NCI-H526 treated with DMSO at 0.1 percent for 48 hours (cell line): ENCODE results near the gene FTO.

ENCODE experiments used
- DNase-seq: peaks from one replicate; lab custom pipeline; 2025; lab: John Stamatoyannopoulos, UW

Gene FTO

GRCh38 chr16:54009464-54010176, 305.7 kb downstream of the FTO start:
- DNase-seq, result no peak

- no peak for DNase-seq
Measured at GRCh38 chr16:54015147-54015546, 311.2 kb downstream of the FTO start.

- no peak for DNase-seq
Measured at GRCh38 chr16:54022362-54022761, 318.4 kb downstream of the FTO start.

- no peak for DNase-seq
Measured at GRCh38 chr16:54026456-54026855, 322.5 kb downstream of the FTO start.

GRCh38 chr16:54027062-54027461, 323.1 kb downstream of the FTO start:
- no peak for DNase-seq

GRCh38 chr16:54027558-54027957, 323.6 kb downstream of the FTO start:
- no peak for DNase-seq

GRCh38 chr16:54027995-54028394, 324.0 kb downstream of the FTO start:
- no peak for DNase-seq

- no peak for DNase-seq
Measured at GRCh38 chr16:54030451-54030850, 326.5 kb downstream of the FTO start.

- no peak for DNase-seq
Measured at GRCh38 chr16:54031107-54031760, 327.3 kb downstream of the FTO start.

GRCh38 chr16:54033747-54034146, 329.8 kb downstream of the FTO start:
- no peak for DNase-seq

- no peak for DNase-seq
Measured at GRCh38 chr16:54034684-54035083, 330.7 kb downstream of the FTO start.

- DNase-seq, result no peak
Measured at GRCh38 chr16:54040480-54040879, 336.5 kb downstream of the FTO start.

- DNase-seq, result no peak
Measured at GRCh38 chr16:54040975-54041374, 337.0 kb downstream of the FTO start.

GRCh38 chr16:54048586-54049495, 344.9 kb downstream of the FTO start:
- DNase-seq, result no peak

GRCh38 chr16:54049591-54050458, 345.9 kb downstream of the FTO start:
- no peak for DNase-seq

- DNase-seq, result no peak
Measured at GRCh38 chr16:54050459-54051210, 346.7 kb downstream of the FTO start.

GRCh38 chr16:54051821-54052220, 347.9 kb downstream of the FTO start:
- no peak for DNase-seq

- DNase-seq, result no peak
Measured at GRCh38 chr16:54052271-54052670, 348.3 kb downstream of the FTO start.

- DNase-seq, result no peak
Measured at GRCh38 chr16:54053891-54054820, 350.2 kb downstream of the FTO start.

GRCh38 chr16:54055191-54055590, 351.2 kb downstream of the FTO start:
- no peak for DNase-seq
